Thyroid gland (tissue), 4 donors: ENCODE results near the gene KCNMA1. TPM values are rescaled to one million over a fixed set of nuclear protein-coding genes. Genes with fewer than 3 reads are reported as not detected.
A peak's percentile ranks its signal among the peaks of the same experiment; 100 is the strongest.

ENCODE experiments used
- DNase-seq, 2 donors: peaks; one replicate each; pipeline ENCODE4 v3.0.0-alpha.2; 2019
- H3K27ac ChIP-seq, 3 donors: fragments of 200-600 bp; sonication (generic); 1 replicate in 2 of 3; 2 replicates in 1 of 3; pipeline ENCODE4 v1.5.1; 2016 to 2019; ENCODE audit warnings: mild to moderate bottlenecking in 1 of 3, moderate library complexity in 1 of 3
- H3K27me3 ChIP-seq: fragments of 200-600 bp; sonication (generic); one replicate; pipeline ENCODE4 v1.5.1; 2019
- H3K36me3 ChIP-seq, 2 donors: fragments of 200-600 bp; sonication (generic); one replicate each; pipeline ENCODE4 v1.5.1; 2016 to 2019
- H3K4me1 ChIP-seq, 2 donors: fragments of 200-600 bp; sonication (generic); one replicate each; pipeline ENCODE4 v1.5.1; 2017 to 2019
- H3K4me3 ChIP-seq, 3 donors: fragments of 200-600 bp; sonication (generic); replicated peaks in 1 of 3; 1 replicate in 2 of 3; 2 replicates in 1 of 3; pipeline ENCODE4 v1.5.1; 2016; ENCODE audit warnings: mild to moderate bottlenecking in 1 of 3
- H3K9me3 ChIP-seq: fragments of 200-600 bp; sonication (generic); one replicate; pipeline ENCODE4 v1.5.1; 2017
- CTCF ChIP-seq, 6 experiments: fragments of 200-600 bp in 3 of 6; fragments of 450-650 bp in 3 of 6; sonication (generic) in 3 of 6; IDR thresholded peaks; one replicate each; pipeline ENCODE4 v1.5.1; 2016 to 2019; ENCODE audit warnings: antibody characterized with exemption in 6 of 6, mild to moderate bottlenecking in 2 of 6, inconsistent platforms in 1 of 6, moderate library complexity in 1 of 6
- POLR2A ChIP-seq, 2 donors: fragments of 450-650 bp; IDR thresholded peaks; one replicate each; pipeline ENCODE4 v1.6.1; 2017; ENCODE audit warnings: antibody characterized with exemption in 2 of 2, mild to moderate bottlenecking in 2 of 2, moderate library complexity in 1 of 2
- WGBS, 2 donors: methylation state at CpG; one replicate each; pipeline ENCODE4 v1.1.5; 2017; 5-methylcytosine and 5-hydroxymethylcytosine counted together
- intact Hi-C: fragments of 100-400 bp; cut with DNase I; formaldehyde crosslinking; loops from one replicate; pipeline ENCODE4 v1.15.1; 2023
- total RNA-seq, 4 donors: library from RNA; depleted of rRNA; stranded (reverse); fragments of >200 nt; gene quantifications; one replicate each; pipeline ENCODE4 v1.2.3, GENCODE V29; 2016

Gene KCNMA1
- total RNA-seq, 4 donors from 2014 or later, result 2.5 to 5.1 (median 3.6) TPM

- Histone ChIP-seq H3K36me3 (no peaks in the 10 kb centered on the region), H3K27ac (no peak overlapping the region), H3K9me3 (no peaks in the 10 kb centered on the region), H3K4me3 (no peak overlapping the region), H3K4me1 (peaks cover 0 to 7% of the 10 kb centered on the region in 2 donors), H3K27me3 (no peaks in the 10 kb centered on the region)
- WGBS, 2 donors, result 59 to 66% methylated on average over 6 of the region's 6 CpGs
- intact Hi-C loops, result no loop called here
- no peak for DNase-seq
- TF ChIP-seq CTCF (IDR thresholded peaks at IDR 0.05) (no peak), POLR2A (IDR thresholded peaks at IDR 0.05) (no peak)
Observed at GRCh38 chr10:77533146-77533886, 104.3 kb downstream of the KCNMA1 start.

- no peak for DNase-seq
- intact Hi-C loops, result no loop called here
- H3K27ac ChIP-seq, result no peak overlapping the region
- no peak overlapping the region for H3K4me3 ChIP-seq
- H3K9me3 ChIP-seq, result no peaks in the 10 kb centered on the region
- WGBS, 2 donors, result 77 to 82% methylated on average over 12 of the region's 12 CpGs
- no peaks in the 10 kb centered on the region for H3K36me3 ChIP-seq
- no peaks in the 10 kb centered on the region for H3K27me3 ChIP-seq
- TF ChIP-seq POLR2A (IDR thresholded peaks at IDR 0.05) (no peak), CTCF (IDR thresholded peaks at IDR 0.05) (no peak)
- H3K4me1 ChIP-seq, result peaks cover 0 to 7% of the 10 kb centered on the region in 2 donors
Observed at GRCh38 chr10:77532068-77532467, 105.5 kb downstream of the KCNMA1 start.

- Histone ChIP-seq H3K4me1 (peaks cover 0 to 7% of the 10 kb centered on the region in 2 donors), H3K36me3 (no peaks in the 10 kb centered on the region), H3K27ac (no peak overlapping the region), H3K27me3 (no peaks in the 10 kb centered on the region), H3K4me3 (no peak overlapping the region), H3K9me3 (no peaks in the 10 kb centered on the region)
- intact Hi-C loops, result no loop called here
- TF ChIP-seq CTCF (IDR thresholded peaks at IDR 0.05) (no peak), POLR2A (IDR thresholded peaks at IDR 0.05) (no peak)
- peak in 1 of 2 donors; percentile 9 for DNase-seq
- WGBS, 2 donors, result 44 to 57% methylated on average over 6 to 7 of the region's 10 CpGs
Observed at GRCh38 chr10:77531441-77532001, 106.1 kb downstream of the KCNMA1 start.

DNA sequence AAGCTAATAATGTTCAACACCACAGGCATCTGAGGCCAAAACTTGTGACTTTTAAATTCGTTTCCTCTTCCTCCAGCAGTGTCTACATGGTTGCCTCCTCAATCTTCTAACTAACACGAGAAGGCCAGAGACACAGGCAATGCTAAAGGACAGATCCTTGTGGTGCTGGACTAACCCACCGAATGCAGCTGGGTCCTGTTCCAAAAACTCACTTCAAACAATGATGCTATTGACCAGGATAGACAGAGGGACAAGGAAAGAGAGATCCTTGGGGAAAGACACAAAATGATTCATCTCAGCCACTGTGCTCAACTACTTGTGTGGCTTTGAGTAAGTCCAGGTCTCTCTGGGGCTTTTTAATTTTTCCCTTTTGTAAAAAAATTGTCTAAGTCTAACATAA is 107.6 kb downstream of the KCNMA1 start:
- intact Hi-C loops, result no loop called here
- no peak overlapping the region for H3K27ac ChIP-seq

More for the DNA sequence above, 107.6 kb downstream of the KCNMA1 start:
- 80 to 92% methylated on average over 3 of the region's 3 CpGs for WGBS, 2 donors
- Histone ChIP-seq H3K27me3 (no peaks in the 10 kb centered on the region), H3K4me3 (no peak overlapping the region), H3K4me1 (peaks cover 0 to 7% of the 10 kb centered on the region in 2 donors), H3K36me3 (no peaks in the 10 kb centered on the region), H3K9me3 (no peaks in the 10 kb centered on the region)
- DNase-seq, result no peak
- TF ChIP-seq CTCF (IDR thresholded peaks at IDR 0.05) (no peak), POLR2A (IDR thresholded peaks at IDR 0.05) (no peak)
